H9 (cell line): ENCODE data around the gene CACTIN. TPM values are rescaled to one million over a fixed set of nuclear protein-coding genes. Genes with fewer than 3 reads are reported as not detected.
A peak's percentile ranks its signal among the peaks of the same experiment; 100 is the strongest.

Source experiments
- DNase-seq: peaks from one replicate; pipeline ENCODE4 v3.0.0-alpha.2; 2017
- H2AFZ ChIP-seq: one replicate; pipeline ENCODE4 v1.6.1; 2013; ENCODE audit warnings: mild to moderate bottlenecking, low read length, control low read depth, moderate library complexity
- H2AK5ac ChIP-seq: 2 replicates; pipeline ENCODE4 v1.6.1; 2013; ENCODE audit warnings: low read length, control low read depth, mixed read lengths; ENCODE audit not compliant: insufficient read length
- H2BK120ac ChIP-seq: one replicate; pipeline ENCODE4 v1.6.1; 2013; ENCODE audit warnings: low read depth, mild to moderate bottlenecking, low read length, control low read depth, inconsistent platforms; ENCODE audit not compliant: poor library complexity, severe bottlenecking
- H2BK12ac ChIP-seq: 2 replicates; pipeline ENCODE4 v1.6.1; 2013; ENCODE audit warnings: low read length, control low read depth, mixed read lengths, low read depth; ENCODE audit not compliant: insufficient read length
- H2BK15ac ChIP-seq: 2 replicates; pipeline ENCODE4 v1.6.1; 2013; ENCODE audit warnings: low read depth, low read length, control low read depth
- H2BK20ac ChIP-seq: one replicate; pipeline ENCODE4 v1.6.1; 2013; ENCODE audit warnings: low read depth, mild to moderate bottlenecking, low read length, control low read depth, inconsistent platforms; ENCODE audit not compliant: poor library complexity, severe bottlenecking
- H2BK5ac ChIP-seq: 2 replicates; pipeline ENCODE4 v1.6.1; 2013; ENCODE audit warnings: low read length, control low read depth, mixed read lengths; ENCODE audit not compliant: insufficient read length
- H3K14ac ChIP-seq: 2 replicates; pipeline ENCODE4 v1.6.1; 2013; ENCODE audit warnings: low read length, control low read depth; ENCODE audit not compliant: insufficient read depth
- H3K18ac ChIP-seq: 2 replicates; pipeline ENCODE4 v1.6.1; 2013; ENCODE audit warnings: low read depth, mild to moderate bottlenecking, mixed read lengths, low read length, control low read depth; ENCODE audit not compliant: insufficient read length
- H3K23ac ChIP-seq: 2 replicates; pipeline ENCODE4 v1.6.1; 2013; ENCODE audit warnings: low read length, control low read depth, mixed read lengths, low read depth; ENCODE audit not compliant: insufficient read length
- H3K23me2 ChIP-seq: 2 replicates; pipeline ENCODE4 v1.6.1; 2013; ENCODE audit warnings: low read depth, mild to moderate bottlenecking, mixed read lengths, low read length, control low read depth; ENCODE audit not compliant: insufficient read length, poor library complexity, severe bottlenecking
- H3K27ac ChIP-seq: 2 replicates; pipeline ENCODE4 v1.5.1; 2013; ENCODE audit warnings: low read length, control low read depth, mixed read lengths, low read depth; ENCODE audit not compliant: insufficient read length
- H3K27me3 ChIP-seq: 2 replicates; pipeline ENCODE4 v1.6.1; 2013; ENCODE audit warnings: low read length, control low read depth, inconsistent platforms; ENCODE audit not compliant: insufficient read depth
- H3K4ac ChIP-seq: 2 replicates; pipeline ENCODE4 v1.6.1; 2013; ENCODE audit warnings: low read depth, mild to moderate bottlenecking, control low read depth, inconsistent platforms, low read length, moderate library complexity
- H3K4me1 ChIP-seq: 2 replicates; pipeline ENCODE4 v1.6.1; 2013; ENCODE audit warnings: low read length, control low read depth, inconsistent platforms; ENCODE audit not compliant: insufficient read depth
- H3K4me2 ChIP-seq: 2 replicates; pipeline ENCODE4 v1.6.1; 2013; ENCODE audit warnings: low read length, control low read depth, mixed read lengths; ENCODE audit not compliant: insufficient read length, insufficient read depth
- H3K56ac ChIP-seq: 2 replicates; pipeline ENCODE4 v1.6.1; 2013; ENCODE audit warnings: low read depth, mild to moderate bottlenecking, mixed read lengths, low read length, control low read depth; ENCODE audit not compliant: insufficient read length
- H3K79me1 ChIP-seq: 2 replicates; pipeline ENCODE4 v1.6.1; 2013; ENCODE audit warnings: low read depth, mild to moderate bottlenecking, moderate library complexity, low read length, control low read depth, inconsistent platforms; ENCODE audit not compliant: insufficient read depth, poor library complexity, severe bottlenecking
- H3K79me2 ChIP-seq: 2 replicates; pipeline ENCODE4 v1.6.1; 2013; ENCODE audit warnings: low read length, control low read depth, inconsistent platforms; ENCODE audit not compliant: insufficient read depth
- H3K9ac ChIP-seq: 2 replicates; pipeline ENCODE4 v1.6.1; 2013; ENCODE audit warnings: low read length, control low read depth, mixed read lengths; ENCODE audit not compliant: insufficient read length; ENCODE audit errors: extremely low read depth
- H3K9me3 ChIP-seq: one replicate; pipeline ENCODE4 v1.6.1; 2013; ENCODE audit warnings: low read depth, low read length, inconsistent platforms; ENCODE audit not compliant: control insufficient read depth
- H3T11ph ChIP-seq: one replicate; pipeline ENCODE4 v1.6.1; 2013; ENCODE audit warnings: mild to moderate bottlenecking, low read length, control low read depth, inconsistent platforms
- H4K20me1 ChIP-seq: one replicate; pipeline ENCODE4 v1.6.1; 2013; ENCODE audit not compliant: control insufficient read depth, insufficient read length, insufficient read depth
- H4K5ac ChIP-seq: 2 replicates; pipeline ENCODE4 v1.6.1; 2013; ENCODE audit warnings: low read depth, mild to moderate bottlenecking, mixed read lengths, low read length, control low read depth; ENCODE audit not compliant: insufficient read length
- H4K8ac ChIP-seq: replicated peaks from 2 replicates; pipeline ENCODE4 v1.6.1; 2013; ENCODE audit warnings: low read length, control low read depth, mixed read lengths, low read depth; ENCODE audit not compliant: insufficient read length
- H4K91ac ChIP-seq: 2 replicates; pipeline ENCODE4 v1.6.1; 2013; ENCODE audit warnings: low read depth, mild to moderate bottlenecking, moderate library complexity, mixed read lengths, low read length, control low read depth; ENCODE audit not compliant: insufficient read length
- H3K27ac Mint-ChIP-seq, 3 experiments: 2 replicates in 2 of 3; 3 replicates in 1 of 3; pipeline ENCODE4 v1.8.0; 2020 to 2021; ENCODE audit warnings: mixed read lengths in 3 of 3, mild to moderate bottlenecking in 1 of 3, moderate library complexity in 1 of 3
- H3K27me3 Mint-ChIP-seq: 2 replicates; pipeline ENCODE4 v1.8.0; 2021; ENCODE audit warnings: low read depth, mild to moderate bottlenecking, moderate library complexity, mixed read lengths
- H3K36me3 Mint-ChIP-seq, 3 experiments: 2 replicates in 2 of 3; 3 replicates in 1 of 3; pipeline ENCODE4 v1.8.0; 2020 to 2021; ENCODE audit warnings: low read depth in 3 of 3, mixed read lengths in 3 of 3; ENCODE audit not compliant: insufficient read depth in 1 of 3
- H3K4me1 Mint-ChIP-seq, 2 experiments: 2 replicates each; pipeline ENCODE4 v1.8.0; 2020; ENCODE audit warnings: mixed read lengths in 2 of 2
- H3K4me3 Mint-ChIP-seq, 2 experiments: 2 replicates in 1 of 2; 3 replicates in 1 of 2; pipeline ENCODE4 v1.8.0; 2020 to 2021; ENCODE audit warnings: mild to moderate bottlenecking in 2 of 2, mixed read lengths in 2 of 2, moderate library complexity in 1 of 2
- H3K9me3 Mint-ChIP-seq, 2 experiments: 2 replicates in 1 of 2; 3 replicates in 1 of 2; pipeline ENCODE4 v1.8.0; 2020; ENCODE audit warnings: mild to moderate bottlenecking in 2 of 2, mixed read lengths in 2 of 2, moderate library complexity in 1 of 2
- CTCF ChIP-seq: fragments of 200-600 bp; sonication (generic); conservative IDR thresholded peaks from 3 replicates; pipeline ENCODE4 v1.8.0; 2021; ENCODE audit warnings: antibody characterized with exemption, mild to moderate bottlenecking
- WGBS: extraction: QIAGEN DNeasy Blood & Tissue Kit; methylation state at CpG from one replicate; pipeline ENCODE4 v1.1.7; 2013; ENCODE audit warnings: missing lambda C conversion rate, low lambda C conversion rate, mixed read lengths; ENCODE audit not compliant: insufficient read length; ENCODE audit errors: extremely low coverage; 5-methylcytosine and 5-hydroxymethylcytosine counted together
- total RNA-seq: library from RNA; stranded (reverse); gene quantifications from 2 replicates; pipeline ENCODE4 v1.2.1, GENCODE V29; 2021

CACTIN gene
- total RNA-seq, 1 experiment from 2014 or later: 37.3 TPM

GRCh38 chr19:3593156-3593555 is 33.4 kb downstream of the CACTIN start:
- Histone ChIP-seq H2BK20ac (no peak overlapping the region), H2BK5ac (no peak overlapping the region), H3K9ac (no peak overlapping the region), H4K8ac (no peak overlapping the region), H3K79me2 (no peaks in the 10 kb centered on the region), H3K23ac (no peak overlapping the region), H2BK15ac (no peak overlapping the region), H2BK12ac (no peak overlapping the region), H3K27me3 (peaks cover 4% of the 10 kb centered on the region; the same call in 1 of the 2 replicates), H3K4ac (no peak overlapping the region), H3K14ac (no peak overlapping the region), H4K91ac (no peak overlapping the region), H3K9me3 (no peaks in the 10 kb centered on the region), H4K5ac (no peak overlapping the region), H2AK5ac (no peak overlapping the region), H2BK120ac (no peak overlapping the region), H3K18ac (no peak overlapping the region), H2AFZ (no peak overlapping the region), H3T11ph (no peak overlapping the region), H3K27ac (no peak overlapping the region), H3K4me1 (no peaks in the 10 kb centered on the region), H3K79me1 (no peaks in the 10 kb centered on the region), H4K20me1 (no peaks in the 10 kb centered on the region), H3K23me2 (no peaks in the 10 kb centered on the region), H3K4me2 (no peak overlapping the region), H3K56ac (no peak overlapping the region)
- Mint-ChIP-seq H3K4me1 (no peaks in the 10 kb centered on the region), H3K27ac (no peak overlapping the region), H3K36me3 (no peaks in the 10 kb centered on the region; a peak in 1 of 7 replicates), H3K4me3 (no peak overlapping the region), H3K9me3 (peaks cover 13 to 17% of the 10 kb centered on the region in 2 experiments), H3K27me3 (peaks cover 52% of the 10 kb centered on the region)
- DNase-seq: peak; percentile 73
- no CpG with 5 or more reads among the region's 11 CpGs for WGBS
- TF ChIP-seq CTCF: peak; percentile 62
